Right forelimb (tissue), 1 donor: ENCODE measurements around the gene TMEM62.
"Not testable (repeated sequence)": the region's sequence is repeated elsewhere in the genome, so short reads cannot be mapped to it uniquely, and the experiment has no call there.

Experiments used
- DNase-seq: peaks from one replicate; pipeline ENCODE4 v3.0.0-alpha.2; 2018

Gene TMEM62

GRCh38 chr15:43125100-43125661 is 8.2 kb upstream of the TMEM62 start:
- no peak for DNase-seq

- no peak for DNase-seq
Measured at GRCh38 chr15:43126356-43126755, 7.0 kb upstream of the TMEM62 start.

- DNase-seq, result no peak
Measured at GRCh38 chr15:43127752-43128151, 5.6 kb upstream of the TMEM62 start.

- not testable (repeated sequence) for DNase-seq
Measured at GRCh38 chr15:43128174-43128979, 5.0 kb upstream of the TMEM62 start.

GRCh38 chr15:43128980-43129335 is 4.4 kb upstream of the TMEM62 start:
- no peak for DNase-seq

GRCh38 chr15:43132830-43133429 is 456 bp upstream of the TMEM62 start:
- DNase-seq, result no peak

- DNase-seq, result no peak
Measured at GRCh38 chr15:43134157-43134635, 810 bp downstream of the TMEM62 start.

GRCh38 chr15:43135351-43135750 is 2.0 kb downstream of the TMEM62 start:
- DNase-seq, result no peak

GRCh38 chr15:43143203-43143941 is 10.0 kb downstream of the TMEM62 start:
- DNase-seq, result no peak

GRCh38 chr15:43144512-43144911 is 11.1 kb downstream of the TMEM62 start:
- DNase-seq, result no peak

GRCh38 chr15:43146184-43146583 is 12.8 kb downstream of the TMEM62 start:
- no peak for DNase-seq

- DNase-seq, result no peak
Measured at GRCh38 chr15:43150191-43150929, 17.0 kb downstream of the TMEM62 start.

GRCh38 chr15:43151688-43152087 is 18.3 kb downstream of the TMEM62 start:
- DNase-seq, result no peak

- DNase-seq, result no peak
Measured at GRCh38 chr15:43153269-43153668, 19.9 kb downstream of the TMEM62 start.

- DNase-seq, result no peak
Measured at GRCh38 chr15:43165801-43166325, 32.5 kb downstream of the TMEM62 start.

- DNase-seq, result not testable (repeated sequence)
Measured at GRCh38 chr15:43167261-43167660, 33.9 kb downstream of the TMEM62 start.

- no peak for DNase-seq
Measured at GRCh38 chr15:43168192-43169107, 35.1 kb downstream of the TMEM62 start.

GRCh38 chr15:43169888-43170287 is 36.5 kb downstream of the TMEM62 start:
- no peak for DNase-seq

- DNase-seq, result not testable (repeated sequence)
Measured at GRCh38 chr15:43175656-43176309, 42.4 kb downstream of the TMEM62 start.

- DNase-seq, result not testable (repeated sequence)
Measured at GRCh38 chr15:43177147-43177546, 43.8 kb downstream of the TMEM62 start.

GRCh38 chr15:43183270-43183669 is 49.9 kb downstream of the TMEM62 start:
- DNase-seq, result no peak
